Fibroblast of lung (primary cell): ENCODE data around the gene RGS16. TPM values are rescaled to one million over a fixed set of nuclear protein-coding genes. Genes with fewer than 3 reads are reported as not detected.

Source experiments
- DNase-seq, 2 donors: peaks; one replicate each; pipeline versions ENCODE4 v3.0.0 to v3.0.0-alpha.2; 2010; ENCODE audit warnings: low read depth in 2 of 2
- H2AFZ ChIP-seq: 2 replicates; pipeline ENCODE4 v1.5.1; 2012; ENCODE audit warnings: low read length, control low read depth, inconsistent platforms
- H3K27ac ChIP-seq: 2 replicates; pipeline ENCODE4 v1.5.1; 2011; ENCODE audit warnings: low read length, control low read depth; ENCODE audit not compliant: insufficient read depth
- H3K27me3 ChIP-seq: 2 replicates; pipeline ENCODE4 v1.5.1; 2011; ENCODE audit warnings: mild to moderate bottlenecking, low read length; ENCODE audit not compliant: control insufficient read depth, insufficient read depth
- H3K36me3 ChIP-seq: 2 replicates; pipeline ENCODE4 v1.5.1; 2011; ENCODE audit warnings: low read length; ENCODE audit not compliant: control insufficient read depth, insufficient read depth
- H3K4me1 ChIP-seq: 2 replicates; pipeline ENCODE4 v1.5.1; 2011; ENCODE audit warnings: low read length; ENCODE audit not compliant: control insufficient read depth, insufficient read depth; ENCODE audit errors: extremely low read depth
- H3K4me2 ChIP-seq: 2 replicates; pipeline ENCODE4 v1.5.1; 2011; ENCODE audit warnings: low read length, control low read depth; ENCODE audit not compliant: insufficient read depth; ENCODE audit errors: extremely low read depth
- H3K4me3 ChIP-seq, 4 experiments: fragments of 200-600 bp in 1 of 4; sonication (generic) in 1 of 4; replicated peaks in 1 of 4; 2 replicates each; pipeline ENCODE4 v1.5.1; 2011 to 2016; ENCODE audit warnings: low read length in 4 of 4, low read depth in 3 of 4, mild to moderate bottlenecking in 3 of 4, control low read depth in 2 of 4, inconsistent platforms in 1 of 4, mixed read lengths in 1 of 4; ENCODE audit not compliant: insufficient read depth in 1 of 4; ENCODE audit errors: control extremely low read depth in 1 of 4
- H3K79me2 ChIP-seq: 2 replicates; pipeline ENCODE4 v1.5.1; 2012; ENCODE audit warnings: mild to moderate bottlenecking, low read length, inconsistent platforms; ENCODE audit not compliant: control insufficient read depth, insufficient read depth
- H3K9ac ChIP-seq: 2 replicates; pipeline ENCODE4 v1.5.1; 2011; ENCODE audit warnings: mild to moderate bottlenecking, low read length, control low read depth; ENCODE audit not compliant: insufficient read depth
- H3K9me3 ChIP-seq: 2 replicates; pipeline ENCODE4 v1.5.1; 2012; ENCODE audit warnings: low read depth, low read length; ENCODE audit not compliant: control insufficient read depth, insufficient read depth
- H4K20me1 ChIP-seq: 2 replicates; pipeline ENCODE4 v1.5.1; 2011; ENCODE audit warnings: low read length; ENCODE audit not compliant: control insufficient read depth, insufficient read depth; ENCODE audit errors: extremely low read depth
- EZH2 ChIP-seq: IDR thresholded peaks from 2 replicates; pipeline ENCODE4 v1.5.1; 2012; ENCODE audit warnings: low read length, control low read depth, mild to moderate bottlenecking; ENCODE audit errors: missing control alignments
- polyA plus RNA-seq, 2 donors: library from polyadenylated mRNA; depleted of rRNA in 1 of 2; stranded (reverse) in 1 of 2; unstranded in 1 of 2; fragments of >200 nt; gene quantifications; 2 replicates each; pipeline ENCODE4 v1.2.1, GENCODE V29; 2011 to 2012; ENCODE audit warnings: missing spikeins in 1 of 2
- total RNA-seq: library from RNA; depleted of rRNA; stranded (reverse); fragments of >200 nt; gene quantifications from 2 replicates; pipeline ENCODE4 v1.2.1, GENCODE V29; 2014
- TF ChIP-seq, protein P1 (sequence below), 2 donors: IDR thresholded peaks in 1 of 2; conservative IDR thresholded peaks in 1 of 2; 1 replicate in 1 of 2; 2 replicates in 1 of 2; pipeline ENCODE4 v1.5.1; 2011 to 2012; ENCODE audit warnings: low read length in 2 of 2, control low read depth in 1 of 2, inconsistent platforms in 1 of 2, low read depth in 1 of 2, mild to moderate bottlenecking in 1 of 2

Gene RGS16
- total and polyA plus RNA-seq, 2 donors (not counting 1 experiment from before 2014, with no cell fraction given) = 0.17 to 0.33 TPM

DNA sequence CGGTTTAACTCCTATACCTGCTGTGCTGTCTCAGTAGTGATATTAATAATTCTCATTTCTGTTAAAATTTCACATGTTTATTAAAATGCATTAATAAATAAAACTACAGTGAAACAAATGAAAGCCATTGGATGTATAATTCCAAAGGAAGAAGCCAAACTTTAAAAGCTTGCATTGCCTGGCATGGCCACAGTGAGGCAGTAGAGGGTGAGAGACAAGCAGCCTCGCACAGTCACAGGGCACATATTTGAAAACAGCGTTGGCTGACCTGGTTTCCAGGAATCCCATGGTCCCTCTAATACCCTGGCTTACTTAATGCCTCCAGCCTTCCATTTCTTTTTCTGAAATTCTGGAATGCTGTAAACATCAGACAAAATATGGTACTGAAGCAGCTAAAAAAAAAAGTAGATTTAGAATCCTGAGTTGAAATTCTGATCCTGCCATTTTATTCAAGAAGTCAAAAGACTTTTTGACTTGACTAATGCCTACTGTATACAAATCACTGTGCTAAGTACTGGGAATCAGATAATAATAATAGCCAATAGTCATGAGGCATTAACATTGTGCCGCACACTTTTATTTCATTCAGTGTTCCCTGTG is 8.4 kb downstream of the RGS16 start:
- Histone ChIP-seq H2AFZ (no peak overlapping the region), H3K36me3 (no peaks in the 10 kb centered on the region), H3K27ac (no peak overlapping the region), H3K4me3 (no peak overlapping the region), H3K9ac (no peak overlapping the region), H3K79me2 (no peaks in the 10 kb centered on the region), H3K27me3 (peaks cover 4% of the 10 kb centered on the region), H4K20me1 (no peaks in the 10 kb centered on the region), H3K4me1 (no peaks in the 10 kb centered on the region), H3K9me3 (no peaks in the 10 kb centered on the region), H3K4me2 (no peak overlapping the region)
- DNase-seq = peak; percentile 61 to 67
- no peak for TF ChIP-seq EZH2
- TF ChIP-seq, protein P1, sequence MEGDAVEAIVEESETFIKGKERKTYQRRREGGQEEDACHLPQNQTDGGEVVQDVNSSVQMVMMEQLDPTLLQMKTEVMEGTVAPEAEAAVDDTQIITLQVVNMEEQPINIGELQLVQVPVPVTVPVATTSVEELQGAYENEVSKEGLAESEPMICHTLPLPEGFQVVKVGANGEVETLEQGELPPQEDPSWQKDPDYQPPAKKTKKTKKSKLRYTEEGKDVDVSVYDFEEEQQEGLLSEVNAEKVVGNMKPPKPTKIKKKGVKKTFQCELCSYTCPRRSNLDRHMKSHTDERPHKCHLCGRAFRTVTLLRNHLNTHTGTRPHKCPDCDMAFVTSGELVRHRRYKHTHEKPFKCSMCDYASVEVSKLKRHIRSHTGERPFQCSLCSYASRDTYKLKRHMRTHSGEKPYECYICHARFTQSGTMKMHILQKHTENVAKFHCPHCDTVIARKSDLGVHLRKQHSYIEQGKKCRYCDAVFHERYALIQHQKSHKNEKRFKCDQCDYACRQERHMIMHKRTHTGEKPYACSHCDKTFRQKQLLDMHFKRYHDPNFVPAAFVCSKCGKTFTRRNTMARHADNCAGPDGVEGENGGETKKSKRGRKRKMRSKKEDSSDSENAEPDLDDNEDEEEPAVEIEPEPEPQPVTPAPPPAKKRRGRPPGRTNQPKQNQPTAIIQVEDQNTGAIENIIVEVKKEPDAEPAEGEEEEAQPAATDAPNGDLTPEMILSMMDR (conservative IDR thresholded peaks at IDR 0.05 in 1 of 2, IDR thresholded peaks at IDR 0.05 in 1 of 2; ENCODE audit: low read depth in 1 of 2, low read length in 2 of 2) = peak; percentile 91 to 97

DNA sequence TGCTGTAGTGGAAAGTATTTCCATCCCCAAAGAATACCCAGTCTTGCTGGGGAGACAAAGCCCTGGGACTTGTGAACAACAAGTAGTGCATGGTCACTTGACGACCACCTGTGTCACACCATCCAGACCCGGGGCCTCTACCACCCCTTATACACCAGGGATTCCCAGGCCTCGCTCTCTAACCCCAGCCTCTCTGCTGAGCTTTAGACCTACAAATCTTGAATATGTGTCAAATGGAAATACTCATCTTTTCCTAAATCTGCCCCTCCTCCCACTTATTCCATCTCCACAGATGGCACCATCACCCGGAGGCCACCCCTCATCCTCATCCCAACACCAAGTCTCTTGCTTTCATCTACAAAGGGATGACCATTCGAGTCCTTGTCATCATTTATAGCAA is 14.3 kb downstream of the RGS16 start:
- Histone ChIP-seq H3K4me3 (no peak overlapping the region), H3K9me3 (no peaks in the 10 kb centered on the region), H2AFZ (no peak overlapping the region), H3K36me3 (no peaks in the 10 kb centered on the region), H3K4me1 (peaks cover 2% of the 10 kb centered on the region), H3K27ac (no peak overlapping the region), H3K27me3 (no peaks in the 10 kb centered on the region), H3K4me2 (no peak overlapping the region), H4K20me1 (no peaks in the 10 kb centered on the region), H3K79me2 (no peaks in the 10 kb centered on the region), H3K9ac (no peak overlapping the region)
- TF ChIP-seq, protein P1 (conservative IDR thresholded peaks at IDR 0.05 in 1 of 2, IDR thresholded peaks at IDR 0.05 in 1 of 2; ENCODE audit: low read depth in 1 of 2, low read length in 2 of 2) = no peak
- no peak for TF ChIP-seq EZH2
- DNase-seq = no peak

DNA sequence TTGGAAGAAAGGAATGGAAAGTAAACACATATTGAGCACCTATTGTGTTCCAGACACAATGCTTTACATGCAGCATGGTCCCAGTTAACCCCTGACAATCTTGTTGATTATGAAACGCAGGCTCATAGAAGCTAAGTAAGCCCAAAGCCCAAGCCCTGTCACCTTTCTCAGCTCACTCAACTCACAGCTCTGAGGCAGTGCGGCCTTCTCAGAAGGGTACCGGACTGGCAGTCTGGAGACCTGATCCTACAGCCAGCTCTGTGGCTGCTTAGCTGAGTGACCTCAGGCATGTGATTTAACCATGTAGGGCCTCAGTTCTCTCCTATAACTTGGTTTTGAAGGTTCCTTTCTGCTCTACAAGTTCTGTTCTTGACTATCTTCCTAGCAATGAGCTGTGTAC is 14.7 kb downstream of the RGS16 start:
- Histone ChIP-seq H3K4me2 (no peak overlapping the region), H3K27ac (no peak overlapping the region)

More for the DNA sequence above, 14.7 kb downstream of the RGS16 start:
- no peaks in the 10 kb centered on the region for H3K27me3 ChIP-seq
- peak overlapping the region in 1 of 4 experiments; percentile 98 for H3K4me3 ChIP-seq
- H3K9me3 ChIP-seq = no peaks in the 10 kb centered on the region
- DNase-seq = no peak
- H3K4me1 ChIP-seq = peaks cover 2% of the 10 kb centered on the region
- no peaks in the 10 kb centered on the region for H3K36me3 ChIP-seq
- peak overlapping the region; percentile 93 for H2AFZ ChIP-seq
- no peak overlapping the region for H3K9ac ChIP-seq
- TF ChIP-seq, protein P1 (conservative IDR thresholded peaks at IDR 0.05 in 1 of 2, IDR thresholded peaks at IDR 0.05 in 1 of 2; ENCODE audit: low read depth in 1 of 2, low read length in 2 of 2) = no peak
- no peak for TF ChIP-seq EZH2
- H4K20me1 ChIP-seq = no peaks in the 10 kb centered on the region
- no peaks in the 10 kb centered on the region for H3K79me2 ChIP-seq
